ENCODE results near the gene MAPK13.

- no peak for TF ChIP-seq MYNN (tag by site-specific recombination; IDR thresholded peaks at IDR 0.05; ENCODE audit: borderline replicate concordance)
- no peak for TF ChIP-seq GLIS1 (tag by site-specific recombination; IDR thresholded peaks at IDR 0.05)
- no peak for TF ChIP-seq CTCF (tag by site-specific recombination; IDR thresholded peaks at IDR 0.05)
- TF ChIP-seq ZNF121 (tag by site-specific recombination; IDR thresholded peaks at IDR 0.05) = no peak
- no peak for TF ChIP-seq AEBP2 (tag by site-specific recombination; IDR thresholded peaks at IDR 0.05; ENCODE audit: borderline replicate concordance)
- no peak for TF ChIP-seq FEZF1 (tag by site-specific recombination; IDR thresholded peaks at IDR 0.05)
- TF ChIP-seq ATF2 (tag by site-specific recombination; IDR thresholded peaks at IDR 0.05; ENCODE audit: low read depth) = no peak
Observed at GRCh38 chr6:36111526-36111925, 18.8 kb upstream of the MAPK13 start.

Data from HEK293 (cell line).